MCF 10A (cell line): ENCODE data around the gene CHRNA5. TPM values are rescaled to one million over a fixed set of nuclear protein-coding genes. Genes with fewer than 3 reads are reported as not detected.

Source experiments
- BruUV-seq: library from RNA; stranded (reverse); fragments of 400-500 nt; replicated peaks from 2 replicates; lab custom pipeline; 2021; lab: Mats Ljungman, UMichigan
- CTCF ChIA-PET: fragments of 300-600 bp; sonication (Branson Sonifier 250); formaldehyde crosslinking; extraction: SDS; loops from one replicate; lab custom pipeline; 2021; ENCODE audit warnings: antibody characterized with exemption, inconsistent platforms; lab: Yijun Ruan, JAX
- POLR2A ChIA-PET: fragments of 300-600, 350-650 bp; sonication (Branson Sonifier 250); formaldehyde crosslinking; extraction: SDS; loops from one replicate; lab custom pipeline; 2020; ENCODE audit warnings: antibody characterized with exemption, inconsistent platforms; lab: Yijun Ruan, JAX
- DNase-seq: peaks from one replicate; pipeline ENCODE4 v3.0.0-alpha.2; 2018; ENCODE audit not compliant: unreplicated experiment
- H3K27ac Mint-ChIP-seq: one replicate; pipeline ENCODE4 v1.8.0; 2022; ENCODE audit warnings: mild to moderate bottlenecking, low read depth, mixed read lengths; ENCODE audit not compliant: unreplicated experiment
- H3K27me3 Mint-ChIP-seq: one replicate; pipeline ENCODE4 v1.8.0; 2022; ENCODE audit warnings: mixed read lengths; ENCODE audit not compliant: insufficient read depth, unreplicated experiment
- H3K36me3 Mint-ChIP-seq: one replicate; pipeline ENCODE4 v1.8.0; 2022; ENCODE audit warnings: mild to moderate bottlenecking, moderate library complexity, mixed read lengths; ENCODE audit not compliant: insufficient read depth, unreplicated experiment
- H3K4me1 Mint-ChIP-seq: one replicate; pipeline ENCODE4 v1.8.0; 2022; ENCODE audit warnings: mixed read lengths; ENCODE audit not compliant: insufficient read depth, unreplicated experiment
- H3K4me3 Mint-ChIP-seq: one replicate; pipeline ENCODE4 v1.8.0; 2022; ENCODE audit warnings: mild to moderate bottlenecking, moderate library complexity, mixed read lengths; ENCODE audit not compliant: unreplicated experiment
- H3K9me3 Mint-ChIP-seq: one replicate; pipeline ENCODE4 v1.8.0; 2022; ENCODE audit warnings: mixed read lengths; ENCODE audit not compliant: unreplicated experiment
- CTCF ChIP-seq: fragments of 200-600 bp; IDR thresholded peaks from one replicate; pipeline ENCODE4 v1.8.0; 2022; ENCODE audit warnings: antibody characterized with exemption, mild to moderate bottlenecking; ENCODE audit not compliant: unreplicated experiment
- intact Hi-C: fragments of 100-400 bp; cut with micrococcal nuclease; formaldehyde crosslinking; loops from 2 replicates; pipeline ENCODE4 v1.14.1; 2022
- total RNA-seq: library from RNA; stranded (reverse); gene quantifications from 2 replicates; pipeline ENCODE4 v1.2.3, GENCODE V29; 2022

CHRNA5 gene
- total RNA-seq, 1 experiment from 2014 or later, result 2.3 TPM

GRCh38 chr15:78571382-78571781 lies 6.1 kb downstream of the CHRNA5 start:
- intact Hi-C loops, result no loop called here
- BruUV-seq, result no TSS peak
- TF ChIP-seq CTCF, result no peak
- Mint-ChIP-seq H3K27me3 (no peaks in the 10 kb centered on the region), H3K4me1 (peaks cover 5% of the 10 kb centered on the region), H3K9me3 (no peaks in the 10 kb centered on the region), H3K27ac (no peak overlapping the region), H3K36me3 (no peaks in the 10 kb centered on the region), H3K4me3 (no peak overlapping the region)
- ChIA-PET POLR2A (no interaction called here), CTCF (interaction anchor here (0.6 to 0.9 kb wide), 2 partner anchors 436 to 457 kb away, joined by 3 read pairs; no protein-coding TSS in a partner anchor)
- DNase-seq, result no peak

- BruUV-seq, result no TSS peak
- intact Hi-C loops, result no loop called here
- ChIA-PET CTCF (no interaction called here), POLR2A (interaction anchor here (1.4 to 2.4 kb wide), 2 partner anchors 8 to 34 kb away, joined by 4 to 10 read pairs; partner anchors contain the start of genes CHRNA5 and PSMA4)
- no peak overlapping the region for H3K27ac Mint-ChIP-seq
- no peaks in the 10 kb centered on the region for H3K4me1 Mint-ChIP-seq
- TF ChIP-seq CTCF, result no peak
- H3K9me3 Mint-ChIP-seq, result no peaks in the 10 kb centered on the region
- no peaks in the 10 kb centered on the region for H3K36me3 Mint-ChIP-seq
- no peaks in the 10 kb centered on the region for H3K27me3 Mint-ChIP-seq
- DNase-seq, result no peak
- no peak overlapping the region for H3K4me3 Mint-ChIP-seq
These were observed 8.1 kb downstream of the CHRNA5 start for GRCh38 chr15:78573416-78573815.

GRCh38 chr15:78574944-78575343 lies 9.6 kb downstream of the CHRNA5 start:
- Mint-ChIP-seq H3K27ac (no peak overlapping the region), H3K9me3 (no peaks in the 10 kb centered on the region), H3K36me3 (no peaks in the 10 kb centered on the region), H3K4me3 (no peak overlapping the region), H3K4me1 (no peaks in the 10 kb centered on the region), H3K27me3 (no peaks in the 10 kb centered on the region)
- POLR2A ChIA-PET, result interaction anchor here (0.6 to 2.4 kb wide), 4 partner anchors 9 to 235 kb away, joined by 3 to 10 read pairs (median 4); partner anchors contain the start of genes CHRNA5 and PSMA4
- CTCF ChIA-PET, result interaction anchor here (1.7 kb wide), 1 partner anchor 10 kb away, joined by 11 read pairs; the partner anchor contains the start of gene CHRNA5
- intact Hi-C loops, result no loop called here
- BruUV-seq, result no TSS peak
- no peak for TF ChIP-seq CTCF
- no peak for DNase-seq

GRCh38 chr15:78597583-78597982 lies 32.3 kb downstream of the CHRNA5 start:
- no peak overlapping the region for H3K4me3 Mint-ChIP-seq
- no peak for DNase-seq
- H3K4me1 Mint-ChIP-seq, result no peaks in the 10 kb centered on the region
- intact Hi-C loops, result no loop called here
- no peak for TF ChIP-seq CTCF
- POLR2A ChIA-PET, result no interaction called here
- H3K27me3 Mint-ChIP-seq, result no peaks in the 10 kb centered on the region
- no TSS peak for BruUV-seq
- CTCF ChIA-PET, result interaction anchor here (0.7 kb wide), 1 partner anchor 40 kb away, joined by 3 read pairs; no protein-coding TSS in a partner anchor
- H3K27ac Mint-ChIP-seq, result no peak overlapping the region
- H3K36me3 Mint-ChIP-seq, result no peaks in the 10 kb centered on the region
- no peaks in the 10 kb centered on the region for H3K9me3 Mint-ChIP-seq
